GM10266 (cell line): ENCODE data around the gene MRTFA.

ENCODE experiments used
- DNase-seq: peaks from one replicate; pipeline ENCODE4 v3.0.0; 2012; ENCODE audit errors: extremely low spot score
- CTCF ChIP-seq: IDR thresholded peaks from 2 replicates; pipeline ENCODE4 v1.5.1; 2012; ENCODE audit warnings: mild to moderate bottlenecking, low read depth; ENCODE audit not compliant: control insufficient read depth, insufficient read depth; ENCODE audit errors: missing control alignments

MRTFA gene

GRCh38 chr22:40400159-40400558 lies 236.4 kb downstream of the MRTFA start:
- peak; percentile 67 for DNase-seq
- TF ChIP-seq CTCF: no peak

- no peak for DNase-seq
- no peak for TF ChIP-seq CTCF
Measured at GRCh38 chr22:40399621-40400020, 236.9 kb downstream of the MRTFA start.

- DNase-seq: no peak
- TF ChIP-seq CTCF: no peak
Measured at GRCh38 chr22:40397396-40397795, 239.1 kb downstream of the MRTFA start.

GRCh38 chr22:40396882-40397281 lies 239.6 kb downstream of the MRTFA start:
- DNase-seq: no peak
- no peak for TF ChIP-seq CTCF

- TF ChIP-seq CTCF: no peak
- no peak for DNase-seq
Measured at GRCh38 chr22:40395607-40396006, 240.9 kb downstream of the MRTFA start.

- TF ChIP-seq CTCF: no peak
- no peak for DNase-seq
Measured at GRCh38 chr22:40394607-40395006, 241.9 kb downstream of the MRTFA start.

- DNase-seq: no peak
- no peak for TF ChIP-seq CTCF
Measured at GRCh38 chr22:40392618-40393017, 243.9 kb downstream of the MRTFA start.
